HS-5 (cell line): ENCODE data around the gene GIGYF2.
"Not testable (repeated sequence)": the region's sequence is repeated elsewhere in the genome, so short reads cannot be mapped to it uniquely, and the experiment has no call there.

ENCODE experiments used
- DNase-seq: peaks from one replicate; pipeline ENCODE4 v3.0.0-alpha.2; 2012; ENCODE audit warnings: low read depth

The GIGYF2 gene

GRCh38 chr2:232809349-232810124, 112.4 kb downstream of the GIGYF2 start:
- DNase-seq = no peak

- DNase-seq = no peak
Observed at GRCh38 chr2:232810444-232810843, 113.3 kb downstream of the GIGYF2 start.

GRCh38 chr2:232815569-232815968, 118.4 kb downstream of the GIGYF2 start:
- DNase-seq = no peak

- no peak for DNase-seq
Observed at GRCh38 chr2:232816657-232817056, 119.5 kb downstream of the GIGYF2 start.

- DNase-seq = no peak
Observed at GRCh38 chr2:232817756-232818155, 120.6 kb downstream of the GIGYF2 start.

GRCh38 chr2:232829988-232830387, 132.9 kb downstream of the GIGYF2 start:
- no peak for DNase-seq

- no peak for DNase-seq
Observed at GRCh38 chr2:232831496-232831895, 134.4 kb downstream of the GIGYF2 start.

- no peak for DNase-seq
Observed at GRCh38 chr2:232833830-232834229, 136.7 kb downstream of the GIGYF2 start.

- no peak for DNase-seq
Observed at GRCh38 chr2:232835687-232836208, 138.6 kb downstream of the GIGYF2 start.

- DNase-seq = no peak
Observed at GRCh38 chr2:232836934-232837333, 139.8 kb downstream of the GIGYF2 start.

- DNase-seq = no peak
Observed at GRCh38 chr2:232838406-232838874, 141.3 kb downstream of the GIGYF2 start.

- DNase-seq = no peak
Observed at GRCh38 chr2:232839411-232840079, 142.4 kb downstream of the GIGYF2 start.

GRCh38 chr2:232842689-232843088, 145.6 kb downstream of the GIGYF2 start:
- no peak for DNase-seq

GRCh38 chr2:232843834-232844233, 146.7 kb downstream of the GIGYF2 start:
- no peak for DNase-seq

- DNase-seq = no peak
Observed at GRCh38 chr2:232846055-232846454, 148.9 kb downstream of the GIGYF2 start.

- DNase-seq = no peak
Observed at GRCh38 chr2:232850039-232850438, 152.9 kb downstream of the GIGYF2 start.

- DNase-seq = not testable (repeated sequence)
Observed at GRCh38 chr2:232852081-232852480, 154.9 kb downstream of the GIGYF2 start.

- no peak for DNase-seq
Observed at GRCh38 chr2:232852676-232853075, 155.5 kb downstream of the GIGYF2 start.

- DNase-seq = no peak
Observed at GRCh38 chr2:232854082-232854481, 157.0 kb downstream of the GIGYF2 start.

- DNase-seq = no peak
Observed at GRCh38 chr2:232857158-232857563, 160.0 kb downstream of the GIGYF2 start.

GRCh38 chr2:232859385-232859916, 162.3 kb downstream of the GIGYF2 start:
- DNase-seq = no peak

- no peak for DNase-seq
Observed at GRCh38 chr2:232860593-232861241, 163.6 kb downstream of the GIGYF2 start.
